Aorta (tissue), 5 donors: ENCODE data around the gene CNDP1. TPM values are rescaled to one million over a fixed set of nuclear protein-coding genes. Genes with fewer than 3 reads are reported as not detected.
"Not testable (repeated sequence)": the region's sequence is repeated elsewhere in the genome, so short reads cannot be mapped to it uniquely, and the experiment has no call there.

Experiments used
- ATAC-seq: fragments of 200-7000 bp; cut with Tn5 transposase; one replicate; pipeline ENCODE4 v1.9.1; 2022; ENCODE audit warnings: moderate library complexity; ENCODE audit not compliant: low FRiP score
- DNase-seq, 2 donors: peaks; one replicate each; pipeline ENCODE4 v3.0.0-alpha.2; 2020
- H3K27ac ChIP-seq, 2 donors: one replicate each; pipeline ENCODE4 v1.5.1; 2013; ENCODE audit warnings: low read length in 2 of 2, mild to moderate bottlenecking in 2 of 2, moderate library complexity in 2 of 2, control low read depth in 1 of 2, inconsistent platforms in 1 of 2, low read depth in 1 of 2
- H3K27me3 ChIP-seq, 2 donors: one replicate each; pipeline ENCODE4 v1.6.1; 2013; ENCODE audit warnings: control low read depth in 1 of 2, low read length in 1 of 2, mild to moderate bottlenecking in 1 of 2, moderate library complexity in 1 of 2; ENCODE audit not compliant: insufficient read depth in 2 of 2, control insufficient read depth in 1 of 2
- H3K36me3 ChIP-seq, 2 donors: one replicate each; pipeline ENCODE4 v1.6.1; 2013; ENCODE audit warnings: control low read depth in 1 of 2, low read length in 1 of 2, mild to moderate bottlenecking in 1 of 2; ENCODE audit not compliant: insufficient read depth in 2 of 2, control insufficient read depth in 1 of 2
- H3K4me1 ChIP-seq, 2 donors: one replicate each; pipeline ENCODE4 v1.6.1; 2013; ENCODE audit warnings: low read length in 2 of 2, control low read depth in 1 of 2, mild to moderate bottlenecking in 1 of 2, moderate library complexity in 1 of 2; ENCODE audit not compliant: insufficient read depth in 2 of 2, control insufficient read depth in 1 of 2
- H3K4me3 ChIP-seq, 2 donors: one replicate each; pipeline ENCODE4 v1.5.1; 2013; ENCODE audit warnings: low read length in 2 of 2, control low read depth in 1 of 2, mild to moderate bottlenecking in 1 of 2
- H3K9me3 ChIP-seq: one replicate; pipeline ENCODE4 v1.6.1; 2013; ENCODE audit warnings: mild to moderate bottlenecking, low read length; ENCODE audit not compliant: control insufficient read depth
- WGBS, 2 donors: extraction: QIAGEN DNeasy Blood & Tissue Kit; methylation state at CpG; one replicate each; pipeline ENCODE4 v1.1.7; 2013; 5-methylcytosine and 5-hydroxymethylcytosine counted together
- intact Hi-C, 2 donors: fragments of 100-400 bp; cut with DNase I; formaldehyde crosslinking; loops; one replicate each; pipeline versions ENCODE4 v1.14.2 to v1.15.0; 2022
- polyA plus RNA-seq, 2 donors: library from polyadenylated mRNA; stranded (reverse); fragments of 200-250 nt; gene quantifications; one replicate each; pipeline ENCODE4 v1.2.3, GENCODE V29; 2013
- total RNA-seq, 2 donors: library from RNA; stranded (reverse); fragmentation: NEBNext Ultra II Directional; extraction: Animal tissue kit (Norgen Biotek cat#: 25700); gene quantifications; one replicate each; pipeline ENCODE4 v1.2.1, GENCODE V29; 2021
- donor health status: healthy with polysubstance abuse.
- donor health status: Bipolar disorder and iron deficiency.
- donor health status: DM: no; HTN: no; CAD: no.
- donor health status: DM: no; HTN: no; CAD: no.
- donor health status: DM: yes; HTN: yes; CAD: no.

The CNDP1 gene
- total and polyA plus RNA-seq, 4 donors = 0.49 to 5.4 TPM; not detected in 2

DNA sequence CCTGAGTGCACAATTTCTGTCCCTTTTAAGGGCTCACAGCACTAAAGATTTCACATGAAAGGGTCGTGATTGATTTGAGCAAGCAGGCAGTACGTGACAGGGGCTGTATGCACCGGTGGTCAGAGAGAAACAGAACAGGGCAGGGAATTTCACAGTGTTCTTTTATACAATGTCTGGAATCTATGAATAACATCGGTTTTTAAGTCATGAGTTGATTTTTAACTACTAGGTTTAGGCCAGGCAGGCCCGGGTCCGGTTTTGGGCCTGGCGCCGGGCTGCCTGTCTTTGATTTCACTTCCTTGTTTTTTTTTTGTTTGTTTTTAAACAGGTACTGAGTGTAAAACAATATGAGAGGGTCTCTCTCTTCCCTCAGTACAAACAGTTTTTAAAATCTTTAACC, 33.5 kb upstream of the CNDP1 start:
- H3K4me1 ChIP-seq, H3K9me3 ChIP-seq, intact Hi-C loops, H3K27ac ChIP-seq, H3K4me3 ChIP-seq, H3K36me3 ChIP-seq, ATAC-seq, DNase-seq, H3K27me3 ChIP-seq: not testable (repeated sequence)
- 87 to 90% methylated on average over 8 of the region's 8 CpGs for WGBS, 2 donors

DNA sequence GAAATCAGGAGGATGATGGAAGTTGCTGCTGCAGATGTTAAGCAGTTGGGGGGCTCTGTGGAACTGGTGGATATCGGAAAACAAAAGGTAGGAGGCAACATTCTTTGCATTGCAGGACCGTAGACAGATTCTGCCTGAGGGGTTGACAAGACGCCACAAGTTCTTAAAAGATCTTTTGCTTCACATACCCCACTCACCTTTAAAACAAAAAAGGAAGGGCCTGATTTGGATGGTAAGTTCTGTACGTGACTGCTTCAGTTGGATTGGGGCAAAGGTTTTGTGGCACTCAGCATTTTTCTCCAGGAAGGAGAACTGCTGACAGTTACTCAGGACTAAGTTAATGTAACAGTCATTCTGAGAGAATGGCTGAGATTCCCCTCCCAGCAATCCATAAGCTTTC, 32.9 kb upstream of the CNDP1 start:
- intact Hi-C loops = no loop called here
- DNase-seq (no peak), ATAC-seq (no peak)
- H3K36me3 ChIP-seq = peaks cover 0 to 2% of the 10 kb centered on the region in 2 donors
- no peak overlapping the region for H3K4me3 ChIP-seq
- H3K27me3 ChIP-seq = no peaks in the 10 kb centered on the region
- 80 to 85% methylated on average over 4 of the region's 4 CpGs for WGBS, 2 donors
- H3K4me1 ChIP-seq = no peaks in the 10 kb centered on the region
- no peaks in the 10 kb centered on the region for H3K9me3 ChIP-seq
- no peak overlapping the region for H3K27ac ChIP-seq

DNA sequence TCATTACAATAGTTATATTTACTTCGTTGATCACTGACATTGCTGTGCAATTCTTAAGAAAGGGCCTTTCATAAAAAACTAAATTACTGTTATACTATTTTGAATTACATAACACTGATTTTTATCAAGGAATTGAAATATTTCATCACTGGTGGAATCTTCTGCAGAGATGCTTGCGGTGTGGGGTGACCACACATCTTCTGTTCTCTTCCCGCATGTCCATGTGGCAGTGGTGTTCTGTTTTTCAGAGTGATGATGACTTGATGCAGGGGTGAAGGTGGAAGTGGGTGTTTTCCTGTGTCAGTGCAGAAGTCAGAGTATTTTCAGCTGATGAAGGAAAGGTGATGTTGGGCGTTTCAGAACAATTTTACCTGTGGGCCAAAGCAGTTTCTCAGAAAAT, 31.2 kb upstream of the CNDP1 start:
- 95 to 97% methylated on average over 4 of the region's 4 CpGs for WGBS, 2 donors
- no peak for ATAC-seq

DNA sequence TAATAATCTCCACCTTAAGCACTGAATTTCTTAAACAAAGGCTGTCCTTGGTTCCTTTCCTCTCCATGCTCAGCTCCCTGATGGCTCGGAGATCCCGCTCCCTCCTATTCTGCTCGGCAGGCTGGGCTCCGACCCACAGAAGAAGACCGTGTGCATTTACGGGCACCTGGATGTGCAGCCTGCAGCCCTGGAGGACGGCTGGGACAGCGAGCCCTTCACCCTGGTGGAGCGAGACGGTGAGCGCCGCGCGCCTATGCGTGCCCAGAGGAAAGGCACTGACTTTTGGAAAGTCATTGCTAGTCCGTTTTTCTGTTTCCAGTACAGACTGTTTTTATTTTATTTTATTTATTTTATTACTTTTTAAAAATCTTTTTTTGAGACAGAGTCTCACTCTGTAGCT, 28.5 kb upstream of the CNDP1 start:
- peaks cover 0 to 2% of the 10 kb centered on the region in 2 donors for H3K36me3 ChIP-seq
- H3K27ac ChIP-seq = no peak overlapping the region
- H3K4me3 ChIP-seq = no peak overlapping the region
- H3K4me1 ChIP-seq = no peaks in the 10 kb centered on the region
- WGBS, 2 donors = 95 to 96% methylated on average over 16 of the region's 16 CpGs
- ATAC-seq (no peak), DNase-seq (no peak)
- no peaks in the 10 kb centered on the region for H3K27me3 ChIP-seq
- intact Hi-C loops = no loop called here
- H3K9me3 ChIP-seq = no peaks in the 10 kb centered on the region

More for the DNA sequence above, 31.2 kb upstream of the CNDP1 start:
- Histone ChIP-seq H3K4me1 (no peaks in the 10 kb centered on the region), H3K27me3 (no peaks in the 10 kb centered on the region), H3K9me3 (no peaks in the 10 kb centered on the region), H3K27ac (no peak overlapping the region), H3K4me3 (no peak overlapping the region), H3K36me3 (peaks cover 0 to 2% of the 10 kb centered on the region in 2 donors)
- no peak for DNase-seq
- intact Hi-C loops = no loop called here

DNA sequence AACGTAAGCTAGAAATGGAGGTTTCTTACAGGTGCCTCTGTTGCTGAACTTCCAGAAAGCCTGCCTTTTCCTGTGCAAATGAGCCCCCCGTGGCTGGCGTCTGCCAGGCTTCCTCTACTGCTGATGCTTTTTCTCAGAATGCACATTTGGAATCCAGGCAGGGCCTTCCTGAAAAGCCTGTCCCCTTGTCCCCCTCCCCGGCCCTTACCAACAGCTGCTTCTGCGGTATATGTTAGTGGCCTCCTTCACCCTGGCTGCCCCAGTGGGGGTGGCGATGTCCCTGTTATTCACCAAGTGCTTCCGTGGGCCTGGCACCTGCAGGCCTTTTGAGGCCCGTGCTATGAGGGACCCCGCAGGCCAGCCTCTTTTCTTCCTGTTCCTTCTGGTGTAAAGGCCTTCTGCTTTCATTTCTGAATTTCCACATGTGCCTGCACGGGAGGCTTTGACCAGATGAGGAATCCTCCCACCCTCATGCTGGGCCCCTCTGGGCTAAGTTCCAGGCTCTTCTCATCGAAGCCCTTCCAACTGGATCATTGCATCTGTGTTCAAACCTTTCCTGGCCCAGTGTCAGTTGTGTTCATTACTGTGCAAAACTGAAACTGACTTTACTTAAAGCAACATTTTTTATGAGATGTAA, 27.7 kb upstream of the CNDP1 start:
- no peaks in the 10 kb centered on the region for H3K4me1 ChIP-seq
- ATAC-seq (no peak), DNase-seq (no peak)
- H3K9me3 ChIP-seq = no peaks in the 10 kb centered on the region
- intact Hi-C loops = no loop called here
- H3K36me3 ChIP-seq = no peaks in the 10 kb centered on the region
- no peaks in the 10 kb centered on the region for H3K27me3 ChIP-seq
- H3K4me3 ChIP-seq = no peak overlapping the region
- no peak overlapping the region for H3K27ac ChIP-seq
- 71 to 75% methylated on average over 11 of the region's 11 CpGs for WGBS, 2 donors

DNA sequence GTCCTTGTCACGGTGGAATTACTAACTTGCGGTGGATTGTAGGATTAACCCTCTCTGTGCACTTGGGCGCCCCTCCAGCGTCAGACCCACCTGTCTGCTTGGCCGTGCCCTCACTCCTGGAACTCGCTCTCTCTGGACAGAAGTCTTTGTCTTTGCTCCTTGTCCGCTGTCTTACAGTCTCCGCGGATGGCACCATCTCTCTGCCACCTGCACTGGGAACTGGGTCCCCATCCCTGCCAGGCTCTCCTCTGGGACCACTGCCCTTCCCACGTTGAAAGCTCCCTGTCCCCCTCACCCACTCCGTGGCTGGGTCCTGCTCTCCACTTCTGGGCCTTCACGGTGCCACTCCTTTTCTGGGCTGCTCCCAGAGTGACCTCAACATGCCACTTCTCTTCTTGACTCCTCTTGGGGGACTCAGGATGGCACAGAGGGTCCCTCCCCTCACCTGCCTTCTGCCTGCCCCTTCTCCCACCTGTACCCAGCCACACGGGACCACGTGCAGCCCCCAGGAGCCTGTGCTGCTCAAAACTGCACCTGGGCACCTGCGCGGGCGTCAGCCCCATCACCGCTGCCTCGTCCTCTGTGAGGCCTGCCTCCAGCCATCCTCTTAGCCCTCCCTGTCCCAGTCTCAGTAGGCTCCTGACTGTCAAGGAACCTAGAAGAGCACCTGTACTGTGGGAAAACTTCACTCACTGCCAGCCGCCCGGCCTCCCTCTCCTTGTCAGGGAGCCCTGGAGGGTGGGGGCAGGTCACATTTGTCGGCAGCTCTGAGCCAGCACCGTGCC, 27.0 kb upstream of the CNDP1 start:
- H3K4me3 ChIP-seq = no peak overlapping the region
- no peaks in the 10 kb centered on the region for H3K9me3 ChIP-seq
- H3K27me3 ChIP-seq = no peaks in the 10 kb centered on the region
- DNase-seq (no peak), ATAC-seq (no peak)
- intact Hi-C loops = no loop called here
- H3K4me1 ChIP-seq = no peaks in the 10 kb centered on the region
- no peak overlapping the region for H3K27ac ChIP-seq
- WGBS, 2 donors = 84 to 85% methylated on average over 23 of the region's 23 CpGs
- H3K36me3 ChIP-seq = peaks cover 0 to 3% of the 10 kb centered on the region in 2 donors

DNA sequence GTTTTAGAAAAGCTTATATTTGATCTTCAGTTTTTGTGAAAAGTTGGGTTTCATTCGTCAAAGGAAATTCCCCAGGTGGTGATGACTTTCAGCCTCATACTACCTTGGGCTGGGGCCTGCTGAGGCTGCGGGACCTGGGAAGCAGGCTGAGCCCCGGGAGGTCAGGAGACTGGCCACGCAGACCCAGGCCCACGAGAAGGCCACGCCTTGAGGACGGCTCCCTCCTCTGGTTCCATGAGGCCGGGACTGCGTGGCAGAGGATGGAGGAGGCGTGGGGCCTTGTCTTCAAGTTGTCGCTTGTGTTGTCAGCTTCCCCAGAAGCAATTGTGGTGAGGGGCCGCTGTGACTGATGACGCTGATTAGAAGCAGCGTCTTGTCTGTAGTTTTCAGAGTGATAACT, 26.4 kb upstream of the CNDP1 start:
- H3K4me1 ChIP-seq = no peaks in the 10 kb centered on the region
- ATAC-seq (no peak), DNase-seq (no peak)
- no peaks in the 10 kb centered on the region for H3K9me3 ChIP-seq
- peaks cover 0 to 4% of the 10 kb centered on the region in 2 donors for H3K36me3 ChIP-seq
- 90 to 91% methylated on average over 14 of the region's 14 CpGs for WGBS, 2 donors
- H3K27ac ChIP-seq = no peak overlapping the region
- no peak overlapping the region for H3K4me3 ChIP-seq
- no peaks in the 10 kb centered on the region for H3K27me3 ChIP-seq
- intact Hi-C loops = no loop called here

DNA sequence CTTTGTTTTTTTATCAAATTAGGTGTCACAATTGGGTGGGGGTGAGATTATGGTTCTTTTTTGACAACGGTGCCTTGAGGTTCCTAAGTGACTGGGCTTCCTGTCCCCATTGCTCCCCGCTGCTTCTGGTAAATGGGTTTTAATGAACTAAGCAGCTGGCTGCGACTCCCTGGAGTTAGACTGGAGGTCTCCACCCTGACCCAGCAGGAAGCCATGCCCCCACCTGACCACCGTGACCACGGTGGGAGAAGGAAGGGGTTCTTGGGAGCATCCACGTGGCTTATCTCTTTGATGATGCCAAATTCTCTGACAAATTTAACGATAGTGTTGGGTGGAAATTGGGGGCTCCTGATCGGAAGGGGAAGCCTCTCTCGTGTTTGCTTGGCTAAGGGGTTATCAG, 25.9 kb upstream of the CNDP1 start:
- Histone ChIP-seq H3K27ac (no peak overlapping the region), H3K36me3 (peaks cover 0 to 5% of the 10 kb centered on the region in 2 donors), H3K27me3 (no peaks in the 10 kb centered on the region), H3K9me3 (no peaks in the 10 kb centered on the region), H3K4me1 (no peaks in the 10 kb centered on the region), H3K4me3 (no peak overlapping the region)
- DNase-seq (no peak), ATAC-seq (no peak)
- 72 to 81% methylated on average over 9 of the region's 9 CpGs for WGBS, 2 donors
- intact Hi-C loops = no loop called here

DNA sequence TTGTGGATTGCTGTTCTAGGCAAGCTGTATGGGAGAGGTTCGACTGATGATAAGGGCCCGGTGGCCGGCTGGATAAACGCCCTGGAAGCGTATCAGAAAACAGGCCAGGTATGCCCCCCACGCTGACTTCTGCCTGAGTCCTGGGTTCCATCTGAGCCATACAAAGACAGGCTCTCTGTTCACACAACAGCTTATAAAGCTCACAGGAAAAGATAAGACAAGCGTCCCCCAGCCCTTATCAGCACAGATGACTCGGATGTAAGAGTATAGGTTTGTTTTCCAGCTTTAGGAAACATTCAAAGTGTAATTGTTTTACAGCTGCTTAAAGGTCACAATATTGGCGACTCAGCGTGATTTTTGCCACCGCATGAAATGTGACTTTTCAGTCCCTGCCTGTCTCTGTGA, 25.5 kb upstream of the CNDP1 start:
- Histone ChIP-seq H3K27me3 (no peaks in the 10 kb centered on the region), H3K4me1 (no peaks in the 10 kb centered on the region), H3K36me3 (peaks cover 0 to 8% of the 10 kb centered on the region in 2 donors), H3K9me3 (no peaks in the 10 kb centered on the region), H3K27ac (no peak overlapping the region), H3K4me3 (no peak overlapping the region)
- WGBS, 2 donors = 86 to 92% methylated on average over 11 of the region's 11 CpGs
- ATAC-seq (no peak), DNase-seq (no peak)
- intact Hi-C loops = no loop called here
